Parathyroid adenoma (tissue), 2 donors: Measurements from ENCODE around the gene C17orf100.

Source experiments
- H2AFZ ChIP-seq: fragments of 300-600 bp; sonication (generic); one replicate; pipeline ENCODE4 v1.7.0; 2017; ENCODE audit warnings: antibody characterized with exemption, mild to moderate bottlenecking
- H3K27ac ChIP-seq: fragments of 300-600 bp; sonication (generic); one replicate; pipeline ENCODE4 v1.7.0; 2017
- H3K27me3 ChIP-seq: fragments of 300-600 bp; sonication (generic); one replicate; pipeline ENCODE4 v1.7.0; 2017; ENCODE audit warnings: low read length; ENCODE audit not compliant: control insufficient read depth, insufficient read depth
- H3K36me3 ChIP-seq: fragments of 300-600 bp; sonication (generic); one replicate; pipeline ENCODE4 v1.7.0; 2017; ENCODE audit warnings: low read length; ENCODE audit not compliant: control insufficient read depth, insufficient read depth
- H3K4me1 ChIP-seq: fragments of 300-600 bp; sonication (generic); one replicate; pipeline ENCODE4 v1.7.0; 2017; ENCODE audit warnings: control low read depth
- H3K4me2 ChIP-seq: fragments of 300-600 bp; sonication (generic); one replicate; pipeline ENCODE4 v1.7.0; 2017; ENCODE audit warnings: low read length
- H3K4me3 ChIP-seq: fragments of 300-600 bp; sonication (generic); one replicate; pipeline ENCODE4 v1.7.0; 2017; ENCODE audit warnings: low read depth, low read length
- H3K79me2 ChIP-seq: fragments of 300-600 bp; sonication (generic); one replicate; pipeline ENCODE4 v1.7.0; 2017; ENCODE audit warnings: control low read depth
- H3K9ac ChIP-seq: fragments of 300-600 bp; sonication (generic); one replicate; pipeline ENCODE4 v1.7.0; 2017; ENCODE audit warnings: mild to moderate bottlenecking
- H3K9me3 ChIP-seq: fragments of 300-600 bp; sonication (generic); one replicate; pipeline ENCODE4 v1.7.0; 2017; ENCODE audit warnings: low read length; ENCODE audit not compliant: control insufficient read depth
- CTCF ChIP-seq: fragments of 300-600 bp; sonication (generic); IDR thresholded peaks from one replicate; pipeline ENCODE4 v1.7.0; 2017; ENCODE audit warnings: antibody characterized with exemption, mild to moderate bottlenecking
- donor health status: primary hyperparathyroidism.

Gene C17orf100

GRCh38 chr17:6666077-6666521 is 14.5 kb downstream of the C17orf100 start:
- Histone ChIP-seq H3K27ac (no peak overlapping the region), H3K79me2 (no peaks in the 10 kb centered on the region), H3K4me3 (no peak overlapping the region), H3K9ac (no peak overlapping the region), H3K36me3 (no peaks in the 10 kb centered on the region), H3K4me1 (no peaks in the 10 kb centered on the region), H3K4me2 (no peak overlapping the region), H2AFZ (peak overlapping the region; percentile 1), H3K9me3 (no peaks in the 10 kb centered on the region), H3K27me3 (no peaks in the 10 kb centered on the region)
- TF ChIP-seq CTCF = peak; percentile 92

- Histone ChIP-seq H3K9me3 (no peaks in the 10 kb centered on the region), H3K4me3 (no peak overlapping the region), H3K27me3 (no peaks in the 10 kb centered on the region), H3K79me2 (no peaks in the 10 kb centered on the region), H3K9ac (no peak overlapping the region), H3K4me1 (no peaks in the 10 kb centered on the region), H3K36me3 (no peaks in the 10 kb centered on the region), H3K4me2 (no peak overlapping the region), H3K27ac (no peak overlapping the region), H2AFZ (no peak overlapping the region)
- no peak for TF ChIP-seq CTCF
These were observed 15.0 kb downstream of the C17orf100 start for GRCh38 chr17:6666557-6666956.

GRCh38 chr17:6667516-6667915 is 16.0 kb downstream of the C17orf100 start:
- TF ChIP-seq CTCF = no peak
- Histone ChIP-seq H3K4me1 (no peaks in the 10 kb centered on the region), H3K27ac (no peak overlapping the region)

GRCh38 chr17:6668219-6668618 is 16.7 kb downstream of the C17orf100 start:
- H3K36me3 ChIP-seq = no peaks in the 10 kb centered on the region
- TF ChIP-seq CTCF = no peak
- H3K79me2 ChIP-seq = no peaks in the 10 kb centered on the region
- no peak overlapping the region for H3K4me3 ChIP-seq
- no peak overlapping the region for H2AFZ ChIP-seq
- H3K4me2 ChIP-seq = no peak overlapping the region
- H3K9me3 ChIP-seq = no peaks in the 10 kb centered on the region
- no peaks in the 10 kb centered on the region for H3K27me3 ChIP-seq
- H3K27ac ChIP-seq = no peak overlapping the region
- no peaks in the 10 kb centered on the region for H3K4me1 ChIP-seq
- no peak overlapping the region for H3K9ac ChIP-seq

More at GRCh38 chr17:6667516-6667915, 16.0 kb downstream of the C17orf100 start:
- Histone ChIP-seq H3K9ac (no peak overlapping the region), H3K4me2 (no peak overlapping the region), H3K4me3 (no peak overlapping the region), H3K79me2 (no peaks in the 10 kb centered on the region), H2AFZ (no peak overlapping the region), H3K36me3 (no peaks in the 10 kb centered on the region), H3K27me3 (no peaks in the 10 kb centered on the region), H3K9me3 (no peaks in the 10 kb centered on the region)

- Histone ChIP-seq H3K27me3 (no peaks in the 10 kb centered on the region), H2AFZ (no peak overlapping the region), H3K9me3 (no peaks in the 10 kb centered on the region), H3K9ac (no peak overlapping the region), H3K27ac (no peak overlapping the region), H3K4me3 (no peak overlapping the region), H3K36me3 (no peaks in the 10 kb centered on the region), H3K4me1 (no peaks in the 10 kb centered on the region), H3K4me2 (no peak overlapping the region), H3K79me2 (no peaks in the 10 kb centered on the region)
- TF ChIP-seq CTCF = no peak
These were observed 17.3 kb downstream of the C17orf100 start for GRCh38 chr17:6668727-6669425.
